T-helper 2 cell treated with Interferon-gamma antibody and Interleukin-4, amounts not matched to agents 5 μg/mL and 100 μg/mL, for 36 hours (primary cell): ENCODE data around the gene ZC3H12C.

Experiments
- DNase-seq: peaks from one replicate; pipeline ENCODE4 v3.0.0; 2021; ENCODE audit warnings: low spot score
- H3K27ac Mint-ChIP-seq: one replicate; pipeline ENCODE4 v1.8.0; 2021; ENCODE audit warnings: mild to moderate bottlenecking, mixed read lengths
- H3K27me3 Mint-ChIP-seq: one replicate; pipeline ENCODE4 v1.8.0; 2021; ENCODE audit warnings: low read depth, mixed read lengths
- H3K36me3 Mint-ChIP-seq: one replicate; pipeline ENCODE4 v1.8.0; 2021; ENCODE audit warnings: low read depth, mixed read lengths
- H3K4me1 Mint-ChIP-seq: one replicate; pipeline ENCODE4 v1.8.0; 2021; ENCODE audit warnings: low read depth, mixed read lengths
- H3K4me3 Mint-ChIP-seq: one replicate; pipeline ENCODE4 v1.8.0; 2022; ENCODE audit warnings: mild to moderate bottlenecking, moderate library complexity, mixed read lengths
- H3K9me3 Mint-ChIP-seq: one replicate; pipeline ENCODE4 v1.8.0; 2021; ENCODE audit warnings: mixed read lengths

The ZC3H12C gene

GRCh38 chr11:110098645-110099044 lies 5.5 kb downstream of the ZC3H12C start:
- Mint-ChIP-seq H3K27ac (no peak overlapping the region), H3K36me3 (peaks cover 5% of the 10 kb centered on the region), H3K9me3 (no peaks in the 10 kb centered on the region), H3K4me3 (no peak overlapping the region), H3K4me1 (peaks cover 11% of the 10 kb centered on the region), H3K27me3 (peaks cover 36% of the 10 kb centered on the region)
- DNase-seq, result no peak

DNA sequence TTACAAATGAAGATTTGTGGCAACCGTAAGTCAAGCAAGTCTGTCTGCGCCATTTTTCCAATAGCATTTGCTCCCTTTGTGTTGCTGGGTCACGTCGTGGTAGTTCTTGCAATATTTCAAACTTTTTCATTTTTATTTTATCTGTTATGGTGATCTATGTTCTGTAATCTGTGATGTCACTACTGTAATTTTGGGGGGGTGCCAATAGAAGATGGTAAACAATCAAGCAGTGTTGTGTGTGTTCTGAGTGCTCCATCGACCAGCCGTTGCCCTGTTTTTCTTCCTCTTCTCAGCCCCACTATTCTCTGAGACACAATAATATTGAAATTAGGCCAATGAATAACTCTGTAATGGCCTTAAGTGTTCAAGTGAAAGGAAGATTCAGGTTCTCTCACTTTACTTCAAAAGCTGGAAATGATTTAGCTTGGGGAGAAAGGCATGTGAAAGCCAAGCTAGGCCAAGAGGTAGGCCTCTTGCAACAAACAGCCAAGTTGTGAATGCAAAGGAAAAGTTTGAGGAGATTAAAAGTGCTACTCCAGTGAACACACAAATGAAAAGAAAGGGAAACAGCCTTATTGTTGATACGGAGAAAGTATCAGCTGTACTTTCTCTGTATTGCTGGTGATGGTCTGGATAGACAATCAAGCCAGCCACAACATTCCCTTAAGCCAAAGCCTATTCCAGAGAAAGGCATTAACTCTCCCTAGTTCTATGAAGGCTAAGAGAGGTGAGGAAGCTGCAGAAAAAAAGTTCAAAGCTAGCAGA lies 7.5 kb downstream of the ZC3H12C start:
- peaks cover 2% of the 10 kb centered on the region for H3K36me3 Mint-ChIP-seq
- peaks cover 21% of the 10 kb centered on the region for H3K27me3 Mint-ChIP-seq
- H3K4me3 Mint-ChIP-seq, result no peak overlapping the region
- no peaks in the 10 kb centered on the region for H3K4me1 Mint-ChIP-seq
- DNase-seq, result no peak
- no peak overlapping the region for H3K27ac Mint-ChIP-seq
- H3K9me3 Mint-ChIP-seq, result no peaks in the 10 kb centered on the region

DNA sequence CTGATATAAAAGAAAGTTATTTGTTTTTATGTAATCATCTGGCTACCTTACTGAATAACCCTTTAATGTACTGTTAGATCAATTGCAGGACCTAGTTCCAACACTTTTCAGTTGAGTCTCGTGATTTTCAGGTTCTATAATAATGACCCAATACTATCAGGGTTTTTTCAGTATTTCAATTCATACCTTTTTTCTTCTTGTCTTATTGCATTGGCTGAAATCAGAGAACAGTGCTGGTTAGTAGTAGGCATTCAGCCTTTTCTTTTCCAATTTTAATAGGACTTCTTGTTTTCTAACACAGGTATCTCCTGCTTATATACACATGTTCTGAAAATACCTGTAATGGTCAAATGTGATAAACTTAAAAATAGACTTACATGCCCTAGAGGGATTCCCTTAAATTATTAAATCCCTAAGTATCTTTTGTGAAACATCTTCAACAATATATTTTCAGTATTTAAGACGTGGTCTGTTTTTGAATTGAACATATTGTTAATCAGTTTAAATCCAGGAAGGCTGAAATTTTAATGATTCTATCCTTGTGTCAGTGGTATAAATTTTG lies 13.6 kb downstream of the ZC3H12C start:
- Mint-ChIP-seq H3K27ac (no peak overlapping the region), H3K27me3 (peaks cover 6% of the 10 kb centered on the region), H3K9me3 (peaks cover 5% of the 10 kb centered on the region), H3K4me3 (no peak overlapping the region), H3K36me3 (peaks cover 2% of the 10 kb centered on the region), H3K4me1 (no peaks in the 10 kb centered on the region)
- DNase-seq, result no peak

DNA sequence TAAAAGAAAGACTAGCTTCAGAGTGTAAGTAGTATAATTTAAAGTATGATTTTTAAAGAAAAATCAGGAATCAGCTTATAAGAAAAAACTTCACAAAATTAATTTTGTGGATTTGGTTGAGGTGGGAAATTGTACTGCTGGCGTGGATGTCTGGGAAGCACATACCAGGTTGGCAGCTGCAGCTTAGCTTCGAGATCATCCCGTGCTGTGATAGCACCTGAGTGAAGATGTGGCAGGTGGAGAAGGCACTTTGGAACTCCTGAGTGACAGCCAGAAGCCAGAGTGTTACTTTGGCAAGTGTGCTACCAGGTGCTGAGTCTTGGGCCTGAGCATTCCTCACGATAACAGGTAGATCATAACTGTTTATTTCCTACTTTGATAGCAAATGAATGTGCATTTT lies 17.7 kb downstream of the ZC3H12C start:
- H3K27ac Mint-ChIP-seq, result no peak overlapping the region
- H3K4me3 Mint-ChIP-seq, result no peak overlapping the region
- H3K4me1 Mint-ChIP-seq, result no peaks in the 10 kb centered on the region
- H3K9me3 Mint-ChIP-seq, result peaks cover 5% of the 10 kb centered on the region
- H3K27me3 Mint-ChIP-seq, result peaks cover 11% of the 10 kb centered on the region
- no peaks in the 10 kb centered on the region for H3K36me3 Mint-ChIP-seq
- DNase-seq, result no peak

DNA sequence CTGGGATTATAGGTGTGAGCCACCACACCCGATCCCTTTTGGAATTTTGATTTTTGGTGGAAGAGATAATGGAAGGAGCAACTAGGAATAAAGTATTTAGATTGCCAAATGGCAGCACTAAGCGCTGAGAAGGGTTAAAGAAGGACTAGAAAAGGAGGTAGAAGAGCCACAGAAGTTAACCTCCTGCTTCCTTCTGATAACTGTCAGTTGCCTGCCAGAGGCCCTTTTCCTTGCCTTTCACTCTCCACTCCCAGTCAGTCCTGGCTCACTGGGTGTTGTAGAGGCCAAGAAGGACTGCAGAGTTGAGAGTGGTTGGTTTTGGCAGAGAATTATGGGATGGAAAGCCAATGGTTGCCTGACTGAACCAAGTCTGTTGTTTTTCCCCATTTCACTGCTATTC lies 19.3 kb downstream of the ZC3H12C start:
- no peak for DNase-seq
- Mint-ChIP-seq H3K4me1 (no peaks in the 10 kb centered on the region), H3K27me3 (peaks cover 11% of the 10 kb centered on the region), H3K9me3 (no peaks in the 10 kb centered on the region), H3K4me3 (no peak overlapping the region), H3K27ac (no peak overlapping the region), H3K36me3 (no peaks in the 10 kb centered on the region)

DNA sequence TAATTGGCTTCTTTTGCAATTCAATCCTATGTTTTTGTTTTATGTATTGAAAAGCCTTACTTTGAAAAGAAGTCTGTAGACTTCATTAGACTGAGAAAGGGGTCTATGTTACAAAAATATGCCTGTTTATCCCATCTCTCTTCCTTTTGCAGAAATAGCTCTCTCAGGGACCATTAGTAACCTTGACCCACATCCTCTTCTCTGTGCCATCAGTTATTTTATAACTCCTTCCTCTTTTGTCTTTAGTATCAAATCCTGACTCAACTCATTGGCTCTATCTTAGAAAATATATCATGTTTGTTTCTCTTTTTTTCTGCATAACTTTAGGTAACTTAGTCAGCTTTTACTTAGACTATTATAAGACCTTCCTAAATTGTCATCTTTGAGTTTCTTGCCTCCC lies 20.3 kb downstream of the ZC3H12C start:
- Mint-ChIP-seq H3K4me3 (no peak overlapping the region), H3K9me3 (no peaks in the 10 kb centered on the region), H3K4me1 (no peaks in the 10 kb centered on the region), H3K27me3 (peaks cover 11% of the 10 kb centered on the region), H3K27ac (no peak overlapping the region), H3K36me3 (no peaks in the 10 kb centered on the region)
- no peak for DNase-seq

DNA sequence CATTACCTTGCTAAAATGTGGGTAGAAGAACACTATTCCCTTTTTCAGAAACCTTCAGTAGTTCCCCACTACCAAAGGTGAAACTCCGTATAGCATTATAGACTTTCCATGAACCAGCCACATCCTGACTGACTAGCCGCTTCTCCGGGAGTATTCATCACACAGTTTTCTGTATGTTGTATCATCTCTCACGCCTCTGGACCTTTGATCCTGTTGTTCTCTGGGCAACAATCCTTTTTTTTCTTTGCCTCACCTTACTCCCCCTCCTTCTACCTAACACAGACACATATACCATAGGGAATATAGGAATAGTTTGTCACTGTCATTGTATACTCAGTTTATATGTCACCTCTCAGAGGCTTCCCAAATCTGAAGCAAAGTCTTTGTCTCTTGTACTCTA lies 20.8 kb downstream of the ZC3H12C start:
- no peaks in the 10 kb centered on the region for H3K4me1 Mint-ChIP-seq
- peaks cover 11% of the 10 kb centered on the region for H3K27me3 Mint-ChIP-seq
- H3K4me3 Mint-ChIP-seq, result no peak overlapping the region
- no peak overlapping the region for H3K27ac Mint-ChIP-seq
- no peak for DNase-seq
- no peaks in the 10 kb centered on the region for H3K9me3 Mint-ChIP-seq
- H3K36me3 Mint-ChIP-seq, result no peaks in the 10 kb centered on the region

GRCh38 chr11:110119317-110119716 lies 26.1 kb downstream of the ZC3H12C start:
- Mint-ChIP-seq H3K27ac (no peak overlapping the region), H3K4me3 (no peak overlapping the region), H3K9me3 (no peaks in the 10 kb centered on the region), H3K36me3 (no peaks in the 10 kb centered on the region), H3K27me3 (peaks cover 3% of the 10 kb centered on the region), H3K4me1 (no peaks in the 10 kb centered on the region)
- DNase-seq, result no peak

DNA sequence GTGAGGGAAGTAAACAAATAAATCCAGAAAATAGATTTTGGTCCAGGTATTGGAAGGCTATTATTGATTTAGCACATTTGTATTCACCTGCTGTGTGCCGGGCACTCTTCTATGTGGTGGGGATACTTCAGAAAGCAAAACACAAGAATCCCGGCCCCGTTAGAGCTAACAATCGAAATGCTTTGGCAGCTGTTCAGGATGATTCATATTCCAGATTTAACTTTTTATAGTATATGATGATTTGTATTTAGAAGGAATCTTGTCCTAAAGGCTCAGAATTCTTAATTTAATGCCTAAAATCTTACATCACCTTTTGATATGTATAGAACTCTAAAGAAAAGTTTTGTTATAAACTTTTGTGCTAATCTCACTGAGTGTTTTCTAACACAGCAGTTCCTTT lies 28.0 kb downstream of the ZC3H12C start:
- Mint-ChIP-seq H3K9me3 (no peaks in the 10 kb centered on the region), H3K4me1 (no peaks in the 10 kb centered on the region), H3K27me3 (peaks cover 12% of the 10 kb centered on the region), H3K36me3 (no peaks in the 10 kb centered on the region), H3K4me3 (no peak overlapping the region), H3K27ac (no peak overlapping the region)
- no peak for DNase-seq

DNA sequence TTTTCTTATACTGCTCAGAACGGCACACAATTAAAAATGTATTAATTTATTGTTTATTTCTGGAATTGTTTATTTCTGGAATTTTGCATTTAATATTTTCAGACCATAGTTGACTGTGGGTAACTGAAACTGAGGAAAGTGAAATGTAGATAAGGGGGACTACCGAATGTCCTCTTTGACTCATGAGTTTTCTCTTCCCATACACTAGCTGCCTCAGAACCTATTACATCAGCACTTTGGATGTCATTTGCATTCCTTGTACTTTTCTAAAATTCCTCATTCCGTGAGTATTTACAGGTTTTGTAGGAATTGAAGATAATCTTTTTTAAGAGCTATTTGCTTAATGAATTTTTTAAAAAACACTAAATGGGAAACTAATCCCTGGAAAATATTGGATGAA lies 29.8 kb downstream of the ZC3H12C start:
- no peak overlapping the region for H3K27ac Mint-ChIP-seq

GRCh38 chr11:110124605-110125004 lies 31.4 kb downstream of the ZC3H12C start:
- no peak for DNase-seq
- no peaks in the 10 kb centered on the region for H3K4me1 Mint-ChIP-seq
- no peak overlapping the region for H3K27ac Mint-ChIP-seq
- H3K27me3 Mint-ChIP-seq, result peaks cover 15% of the 10 kb centered on the region
- H3K4me3 Mint-ChIP-seq, result no peak overlapping the region
- H3K36me3 Mint-ChIP-seq, result no peaks in the 10 kb centered on the region
- H3K9me3 Mint-ChIP-seq, result no peaks in the 10 kb centered on the region

More for the DNA sequence above, 29.8 kb downstream of the ZC3H12C start:
- H3K27me3 Mint-ChIP-seq, result peaks cover 12% of the 10 kb centered on the region
- H3K36me3 Mint-ChIP-seq, result no peaks in the 10 kb centered on the region
- H3K4me1 Mint-ChIP-seq, result no peaks in the 10 kb centered on the region
- DNase-seq, result no peak
- no peak overlapping the region for H3K4me3 Mint-ChIP-seq
- no peaks in the 10 kb centered on the region for H3K9me3 Mint-ChIP-seq

GRCh38 chr11:110125632-110126031 lies 32.4 kb downstream of the ZC3H12C start:
- H3K4me1 Mint-ChIP-seq, result no peaks in the 10 kb centered on the region
- no peak overlapping the region for H3K4me3 Mint-ChIP-seq
- peaks cover 12% of the 10 kb centered on the region for H3K27me3 Mint-ChIP-seq
- DNase-seq, result no peak
- H3K27ac Mint-ChIP-seq, result no peak overlapping the region
- H3K9me3 Mint-ChIP-seq, result no peaks in the 10 kb centered on the region
- H3K36me3 Mint-ChIP-seq, result no peaks in the 10 kb centered on the region

- no peaks in the 10 kb centered on the region for H3K36me3 Mint-ChIP-seq
- no peaks in the 10 kb centered on the region for H3K9me3 Mint-ChIP-seq
- H3K27me3 Mint-ChIP-seq, result peaks cover 17% of the 10 kb centered on the region
- no peak for DNase-seq
- H3K4me3 Mint-ChIP-seq, result no peak overlapping the region
- H3K4me1 Mint-ChIP-seq, result no peaks in the 10 kb centered on the region
- H3K27ac Mint-ChIP-seq, result no peak overlapping the region
Observed at GRCh38 chr11:110126936-110127335, 33.7 kb downstream of the ZC3H12C start.

DNA sequence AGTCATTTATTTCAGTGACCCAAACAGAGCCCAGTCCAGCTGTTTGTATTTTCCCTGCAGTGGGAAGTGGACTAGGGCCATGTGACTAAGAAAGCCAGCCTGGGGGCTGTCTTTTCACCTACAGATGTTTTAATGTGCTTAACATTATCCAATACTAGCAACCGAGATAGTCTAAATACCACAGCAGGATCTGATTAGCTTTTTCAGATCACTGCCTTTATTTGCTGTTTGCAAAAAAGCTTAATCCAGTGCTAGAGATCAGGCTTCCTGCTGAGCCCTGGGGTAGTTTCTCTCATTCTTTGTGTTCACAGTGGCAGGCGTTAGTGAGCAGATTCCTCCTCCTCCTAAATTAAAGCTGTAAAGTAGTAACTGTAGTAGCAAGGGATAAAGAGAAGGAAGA lies 35.0 kb downstream of the ZC3H12C start:
- Mint-ChIP-seq H3K4me3 (no peak overlapping the region), H3K9me3 (no peaks in the 10 kb centered on the region), H3K36me3 (no peaks in the 10 kb centered on the region), H3K4me1 (no peaks in the 10 kb centered on the region), H3K27me3 (peaks cover 17% of the 10 kb centered on the region), H3K27ac (no peak overlapping the region)
- no peak for DNase-seq
